CD4-positive, alpha-beta T cell treated with Interleukin-1 beta for 1 hour (primary cell): ENCODE results near the gene ARHGAP6.
"Not testable (repeated sequence)": the region's sequence is repeated elsewhere in the genome, so short reads cannot be mapped to it uniquely, and the experiment has no call there.

Experiments
- DNase-seq, 2 donors: peaks; one replicate each; pipeline ENCODE4 v3.0.0-alpha.2; 2020 to 2022

ARHGAP6 gene

GRCh38 chrX:11647138-11647537 lies 18.6 kb downstream of the ARHGAP6 start:
- no peak for DNase-seq

- DNase-seq = no peak
These were observed 24.2 kb downstream of the ARHGAP6 start for GRCh38 chrX:11641349-11642065.

- DNase-seq = no peak
These were observed 25.6 kb downstream of the ARHGAP6 start for GRCh38 chrX:11640089-11640488.

DNA sequence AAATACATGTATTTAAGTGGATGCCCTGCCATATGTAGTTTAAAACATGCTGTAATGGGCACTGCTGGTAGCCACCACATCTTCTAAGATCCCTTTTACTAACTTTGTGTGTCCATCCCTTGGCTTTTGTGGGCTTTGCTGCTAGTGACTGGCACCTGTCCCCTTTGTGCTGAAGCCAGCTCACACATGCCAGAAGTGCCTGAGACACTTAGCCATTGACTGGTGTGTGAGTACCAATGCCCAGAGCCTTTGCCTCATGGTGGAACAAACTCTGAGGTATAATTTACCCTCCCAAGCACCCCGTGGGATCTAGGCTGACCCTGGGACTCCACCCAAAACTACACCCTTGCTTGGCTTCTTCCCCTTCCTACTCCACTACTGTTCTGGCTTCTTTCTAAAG lies 33.0 kb downstream of the ARHGAP6 start:
- no peak for DNase-seq

- no peak for DNase-seq
These were observed 36.0 kb downstream of the ARHGAP6 start for GRCh38 chrX:11629593-11630211.

DNA sequence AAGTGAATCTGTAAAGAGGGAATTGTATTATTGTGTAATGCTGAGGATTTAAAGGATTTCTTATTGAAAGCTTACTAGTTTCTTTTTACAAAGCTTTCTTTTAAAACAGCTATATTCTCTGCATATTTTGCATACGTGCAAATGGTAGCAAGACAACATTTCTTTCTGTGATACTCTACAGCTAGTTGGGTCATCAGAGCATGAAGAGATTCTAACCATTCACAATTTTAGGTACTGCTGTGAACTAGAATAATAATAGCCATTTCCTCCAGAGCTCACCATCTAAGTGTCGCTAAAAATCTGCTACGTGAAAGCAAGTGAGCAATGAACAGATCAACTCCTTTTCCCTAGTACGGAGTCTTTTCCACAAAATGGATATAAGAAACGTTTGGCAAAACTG lies 37.3 kb downstream of the ARHGAP6 start:
- no peak for DNase-seq

- DNase-seq = no peak
These were observed 39.4 kb downstream of the ARHGAP6 start for GRCh38 chrX:11626351-11626750.

DNA sequence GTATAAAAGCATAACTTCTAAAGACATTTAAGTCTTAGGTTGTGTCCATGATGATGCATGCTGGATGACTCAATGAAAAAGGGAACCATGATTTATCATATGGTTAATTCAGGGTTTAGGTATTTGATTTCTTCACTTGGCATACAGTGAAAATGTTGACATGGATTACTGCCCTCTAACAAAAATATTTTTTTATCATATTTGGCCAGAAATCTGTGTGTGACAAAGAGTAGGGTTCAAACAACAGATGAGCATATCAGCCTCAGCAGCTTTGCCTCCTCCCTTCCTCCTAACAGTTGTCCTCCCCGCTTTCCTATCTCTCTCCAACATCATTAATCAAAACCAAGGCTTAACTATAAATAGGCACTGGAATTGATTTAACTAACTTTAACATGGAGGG lies 46.3 kb downstream of the ARHGAP6 start:
- no peak for DNase-seq

- not testable (repeated sequence) for DNase-seq
These were observed 51.5 kb downstream of the ARHGAP6 start for GRCh38 chrX:11614253-11614652.

DNA sequence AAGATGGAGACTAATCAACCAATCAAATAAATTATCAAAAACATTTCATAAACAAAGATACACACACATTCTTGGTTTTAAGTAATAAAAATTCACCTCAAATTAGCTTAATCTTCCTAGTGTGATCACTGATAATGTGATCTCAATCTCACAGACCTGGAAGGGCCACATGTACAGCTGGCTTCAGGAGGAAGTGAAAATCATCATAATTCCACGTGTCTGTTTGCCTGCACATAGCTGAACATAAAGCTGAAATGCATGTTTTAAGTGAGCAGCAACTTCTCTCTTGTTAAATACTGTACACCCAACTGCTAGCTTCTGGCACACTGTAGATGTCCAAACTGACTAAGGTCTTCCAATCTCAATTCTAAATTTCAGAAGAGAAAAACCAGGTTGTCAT lies 53.8 kb downstream of the ARHGAP6 start:
- DNase-seq = no peak

GRCh38 chrX:11611161-11611560 lies 54.6 kb downstream of the ARHGAP6 start:
- DNase-seq = no peak

DNA sequence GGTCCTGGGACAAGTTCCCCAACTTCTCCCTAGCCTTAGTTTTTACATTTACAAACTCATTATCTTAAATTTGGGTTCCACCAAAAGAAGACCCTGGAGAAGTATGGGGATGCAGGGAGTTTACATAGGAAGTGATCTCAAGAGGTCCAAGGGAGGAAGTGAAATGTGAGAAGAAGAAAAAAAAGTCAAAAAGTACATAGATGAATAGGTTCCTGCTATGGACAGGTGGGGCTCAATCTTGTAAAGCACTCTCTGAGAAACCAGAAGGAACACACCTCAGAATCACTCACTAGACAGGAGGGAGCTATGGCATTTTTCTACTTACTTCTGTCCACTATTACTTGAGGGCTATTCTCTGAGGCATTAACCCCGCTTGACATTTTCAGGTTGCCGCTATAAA lies 56.6 kb downstream of the ARHGAP6 start:
- no peak for DNase-seq

DNA sequence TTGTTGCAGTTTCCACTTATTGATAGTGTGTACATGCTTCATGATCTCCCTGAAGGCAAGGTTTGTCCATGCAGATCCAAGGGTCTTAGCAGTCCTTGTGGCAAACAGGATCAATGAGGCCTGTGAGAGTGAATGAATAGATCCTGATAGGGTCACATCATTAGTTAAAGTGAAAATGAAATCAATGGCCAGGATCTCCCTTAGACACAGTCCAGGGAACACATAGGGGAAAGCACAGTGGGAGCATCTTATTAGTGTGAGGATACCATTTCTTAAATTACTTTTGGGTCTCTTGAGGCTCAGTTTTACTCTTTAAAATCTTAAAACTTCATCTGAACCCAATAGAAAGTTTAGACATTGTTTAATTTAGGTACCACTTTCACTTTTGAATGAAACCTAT lies 59.3 kb downstream of the ARHGAP6 start:
- DNase-seq = no peak

GRCh38 chrX:11600578-11600977 lies 65.1 kb downstream of the ARHGAP6 start:
- no peak for DNase-seq

DNA sequence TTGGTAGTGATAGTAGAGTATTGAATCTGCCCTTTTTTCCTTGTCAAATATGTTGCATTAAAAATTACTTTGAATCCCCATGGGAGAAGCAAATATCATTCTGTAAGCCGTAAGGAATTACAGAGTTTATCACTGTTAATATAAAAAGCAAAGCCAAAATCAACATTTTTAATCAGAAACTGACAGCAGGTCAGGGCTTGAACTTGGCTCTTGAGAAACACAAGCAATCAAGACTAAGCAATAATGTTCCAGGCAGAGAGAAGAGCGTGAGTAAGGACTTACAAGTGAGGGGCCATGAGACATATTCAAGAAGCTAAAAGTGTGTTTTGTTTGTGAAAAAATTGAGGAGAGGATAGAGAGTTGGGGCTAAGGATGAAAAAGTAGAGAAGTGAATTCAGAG lies 68.2 kb downstream of the ARHGAP6 start:
- DNase-seq = no peak

DNA sequence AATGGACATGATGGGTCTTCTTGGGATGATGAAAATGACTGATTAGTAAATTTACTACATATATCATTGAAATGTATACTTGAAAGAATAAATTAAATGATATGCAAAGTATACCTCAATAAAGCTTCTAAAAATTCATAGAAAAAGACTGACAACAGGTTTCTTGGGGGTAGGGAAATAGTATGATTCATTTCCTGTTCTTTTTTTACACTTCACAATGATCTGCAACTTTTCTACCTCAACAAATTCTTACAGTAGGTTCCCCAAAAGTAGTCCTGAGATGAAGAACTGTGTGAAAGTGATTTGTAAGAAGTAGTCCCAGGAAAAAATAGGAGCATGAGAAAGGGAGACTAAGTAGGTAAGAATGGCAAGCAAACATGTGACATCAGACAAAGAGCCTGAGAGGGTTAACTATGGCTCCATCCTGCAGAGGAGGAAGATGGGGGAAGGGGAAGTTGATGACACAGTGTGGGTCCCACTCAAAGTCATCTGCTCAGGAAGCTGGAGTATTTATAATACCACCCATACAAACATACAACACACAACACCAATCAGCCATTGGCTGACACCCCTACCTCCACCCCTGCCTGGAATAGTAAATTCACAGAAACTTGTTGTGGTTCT lies 73.9 kb downstream of the ARHGAP6 start:
- no peak for DNase-seq

DNA sequence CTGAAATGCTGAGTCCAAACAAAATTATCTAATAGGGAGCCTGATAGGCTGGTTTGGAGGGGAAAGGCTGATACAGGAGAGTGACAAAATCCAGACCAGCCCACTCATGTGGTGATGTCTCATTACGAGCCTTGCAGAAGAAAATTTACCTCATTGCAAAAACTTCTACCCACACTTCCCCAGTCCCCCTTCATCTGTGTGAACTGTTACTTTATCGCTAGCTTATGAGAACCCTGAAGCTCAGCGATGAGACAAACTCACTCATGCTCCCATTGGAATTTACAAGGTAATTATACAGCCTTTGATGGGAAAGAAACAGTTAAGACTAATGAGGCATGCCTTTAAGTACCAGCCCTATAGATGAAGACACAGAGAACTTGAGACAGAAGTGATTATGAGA lies 76.1 kb downstream of the ARHGAP6 start:
- DNase-seq = no peak

DNA sequence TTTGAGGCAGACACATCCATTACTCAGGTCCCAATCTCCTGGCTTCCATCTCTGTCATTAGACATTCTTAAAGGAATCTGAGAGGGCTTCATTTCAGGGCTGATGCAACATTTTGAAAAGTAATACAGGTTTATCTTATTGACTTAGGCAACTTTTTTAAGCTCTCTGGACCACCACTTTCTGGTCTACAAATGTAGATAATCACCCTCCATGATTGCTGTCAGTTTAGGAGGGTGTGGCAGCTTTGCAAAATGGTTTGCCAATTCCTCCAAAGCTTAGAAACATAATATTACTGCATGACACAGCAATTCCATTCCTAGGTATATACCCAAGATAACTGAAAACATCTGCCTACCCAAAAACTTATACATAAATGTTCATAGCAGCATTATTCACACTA lies 77.6 kb downstream of the ARHGAP6 start:
- DNase-seq = no peak

DNA sequence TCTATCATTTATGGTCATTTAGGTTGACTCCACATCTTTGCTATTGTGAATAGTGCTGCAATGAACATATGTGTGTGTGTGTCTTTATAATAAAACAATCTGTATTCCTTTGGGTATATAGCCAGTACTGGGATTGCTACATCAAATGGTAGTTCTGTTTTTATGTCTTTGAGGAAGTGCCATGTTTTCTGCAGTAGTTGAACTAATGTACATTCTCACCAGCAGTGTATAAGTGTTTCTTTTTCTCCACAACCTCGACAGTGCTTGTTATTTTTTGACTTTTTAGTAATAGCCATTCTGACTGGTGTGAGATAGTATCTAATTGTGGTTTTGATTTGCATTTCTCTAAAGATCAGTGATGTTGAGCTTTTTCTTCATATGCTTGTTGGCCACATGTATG lies 80.5 kb downstream of the ARHGAP6 start:
- DNase-seq = no peak

DNA sequence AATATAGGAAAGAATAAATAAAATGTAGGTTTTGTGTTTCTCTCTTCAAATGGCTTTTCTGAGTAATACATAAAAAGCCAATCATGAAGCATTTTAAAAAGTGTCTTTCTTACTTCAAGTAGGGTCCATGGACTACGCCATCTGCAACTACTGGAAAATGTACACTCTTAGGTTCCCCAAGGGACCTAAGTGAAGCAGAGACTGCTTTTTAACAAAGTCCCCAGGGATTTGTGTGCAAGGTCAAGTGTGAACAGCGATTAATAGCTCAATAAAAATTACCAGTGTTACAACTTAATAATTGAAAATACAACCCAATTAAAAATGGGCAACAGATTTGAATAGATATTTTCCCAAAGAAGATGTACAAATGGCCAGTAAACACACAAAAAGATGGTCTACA lies 84.9 kb downstream of the ARHGAP6 start:
- no peak for DNase-seq

DNA sequence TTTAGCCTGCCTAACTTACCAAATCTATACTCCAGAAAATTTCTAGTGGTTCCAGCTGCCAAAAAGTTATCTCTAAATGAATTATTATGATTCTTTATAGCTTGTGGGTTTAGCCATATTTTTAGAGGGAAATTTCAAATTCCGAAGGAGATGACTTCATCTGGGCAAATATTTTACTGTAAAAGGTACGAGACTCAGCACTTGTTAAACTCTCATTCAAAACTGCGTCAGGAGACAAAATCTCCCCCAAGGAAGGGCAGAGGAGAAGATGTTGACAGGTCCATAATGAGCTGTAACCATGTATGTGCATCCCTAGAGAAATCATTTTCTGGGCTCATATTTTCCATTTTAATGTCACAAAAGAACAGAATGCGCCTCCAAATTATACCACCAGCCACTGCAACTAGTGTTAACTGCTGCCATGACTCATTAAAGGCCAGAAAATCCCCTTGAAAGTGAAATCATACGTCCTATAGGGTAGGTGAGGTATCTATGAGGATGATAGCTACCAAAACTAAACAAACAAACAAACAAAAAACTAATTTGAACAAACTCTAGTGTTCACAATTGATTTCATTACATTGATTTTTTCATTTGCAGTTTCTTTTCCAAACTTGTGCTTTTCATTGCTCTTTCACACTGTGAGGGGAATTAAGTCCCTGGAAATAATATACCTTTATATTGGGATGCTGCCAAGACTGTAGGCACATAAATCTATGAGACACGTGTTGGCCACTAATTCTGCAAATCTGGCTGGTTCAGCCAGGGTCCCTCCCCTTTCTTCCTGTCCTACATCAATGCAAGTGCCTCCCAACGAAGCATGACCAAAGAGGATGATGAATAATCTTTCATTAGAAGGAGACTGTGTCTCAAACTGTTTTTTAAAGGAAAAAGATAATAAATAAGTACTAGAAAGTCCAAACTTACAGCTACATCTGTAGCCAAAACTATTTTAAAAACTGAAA lies 85.8 kb downstream of the ARHGAP6 start:
- DNase-seq = no peak

GRCh38 chrX:11578301-11578700 lies 87.4 kb downstream of the ARHGAP6 start:
- DNase-seq = not testable (repeated sequence)

GRCh38 chrX:11577603-11578002 lies 88.1 kb downstream of the ARHGAP6 start:
- no peak for DNase-seq
